Muscle of back (tissue), 11 donors: ENCODE data around the gene CLPTM1L. TPM values are rescaled to one million over a fixed set of nuclear protein-coding genes. Genes with fewer than 3 reads are reported as not detected.
"Not testable (repeated sequence)": the region's sequence is repeated elsewhere in the genome, so short reads cannot be mapped to it uniquely, and the experiment has no call there.

Experiments
- DNase-seq, 3 donors: peaks; one replicate each; pipeline versions ENCODE4 v3.0.0 to v3.0.0-alpha.2; 2013
- polyA plus RNA-seq, 10 donors: library from polyadenylated mRNA; unstranded; fragments of 120-200 nt; gene quantifications; one replicate each; pipeline ENCODE4 v1.2.1, GENCODE V29; 2013; ENCODE audit not compliant: insufficient read length in 10 of 10

Gene CLPTM1L
- polyA plus RNA-seq, 10 donors = 48.2 to 73.3 (median 56.0) TPM

DNA sequence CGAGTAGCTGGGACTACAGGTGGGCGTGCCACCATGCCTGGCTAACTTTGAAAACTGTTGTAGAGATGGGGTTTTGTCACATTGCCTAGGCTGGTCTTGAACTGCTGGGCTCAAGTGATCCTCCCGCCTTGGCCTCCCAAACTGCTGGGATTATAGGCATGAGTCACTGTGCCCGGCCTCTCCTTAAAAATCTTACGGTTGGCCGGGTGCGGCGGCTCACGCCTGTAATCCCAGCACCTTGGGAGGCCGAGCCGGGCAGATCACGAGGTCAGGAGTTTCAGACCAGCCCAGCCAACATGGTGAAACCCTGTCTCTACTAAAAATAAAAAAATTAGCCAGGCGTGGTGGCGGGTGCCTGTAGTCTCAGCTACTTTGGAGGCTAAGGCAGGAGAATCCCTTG lies 2.2 kb downstream of the CLPTM1L start:
- DNase-seq = not testable (repeated sequence)

DNA sequence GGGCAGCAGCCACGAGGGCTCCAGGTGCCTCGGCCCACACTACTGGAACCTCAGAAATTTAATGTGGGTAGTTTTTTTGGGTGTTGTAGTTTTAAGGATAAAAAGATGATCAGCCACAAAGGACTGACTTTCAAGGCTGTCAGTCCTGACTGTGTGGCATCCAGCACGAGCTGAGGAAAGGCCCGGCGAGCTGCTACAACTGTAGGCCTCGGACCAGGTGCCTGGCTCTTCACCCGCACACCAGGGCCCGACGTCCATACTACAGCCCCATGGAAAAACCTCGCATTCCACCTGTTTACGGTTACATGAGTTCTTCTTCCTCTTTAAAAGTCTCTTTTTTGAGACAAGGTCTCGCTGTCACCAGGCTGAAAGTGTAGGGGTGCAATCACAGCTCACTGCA lies 2.6 kb downstream of the CLPTM1L start:
- DNase-seq = no peak

DNA sequence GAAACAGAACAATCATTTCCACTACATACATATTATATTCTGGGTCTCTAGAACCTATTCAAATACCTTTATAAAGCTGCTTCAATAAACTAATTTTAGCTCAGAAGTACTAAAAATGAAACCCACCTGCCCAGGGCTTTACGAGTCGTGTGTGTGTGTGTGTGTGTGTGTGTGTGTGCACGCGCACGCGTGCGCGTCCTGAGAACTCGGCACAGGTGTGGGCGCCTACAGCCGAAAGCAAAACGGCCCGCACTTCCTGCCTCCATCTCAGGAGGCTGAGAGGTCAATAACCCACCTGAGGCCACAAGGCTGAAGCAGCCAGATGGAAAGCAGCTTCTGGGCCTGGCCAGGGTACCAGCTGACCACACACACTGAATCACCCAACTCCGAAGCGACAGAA lies 3.0 kb downstream of the CLPTM1L start:
- DNase-seq = no peak

DNA sequence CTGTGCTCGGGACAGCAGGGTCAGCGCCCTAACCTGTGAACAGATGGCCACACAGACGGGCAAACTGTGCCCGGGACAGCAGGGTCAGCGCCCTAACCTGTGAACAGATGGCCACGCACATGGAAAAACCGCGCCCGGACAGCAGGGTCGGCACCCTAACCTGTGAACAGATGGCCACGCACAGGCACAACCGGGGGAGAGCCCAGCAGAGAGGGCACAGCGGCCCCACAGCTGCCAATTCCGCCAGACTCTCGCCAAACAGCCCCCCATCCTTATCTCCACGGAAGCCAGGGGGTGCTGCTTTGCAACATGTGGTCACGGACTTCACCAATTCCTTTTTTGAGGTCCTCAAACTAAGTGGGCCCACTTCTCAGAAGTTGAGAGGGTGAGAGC lies 5.1 kb downstream of the CLPTM1L start:
- DNase-seq = not testable (repeated sequence)

DNA sequence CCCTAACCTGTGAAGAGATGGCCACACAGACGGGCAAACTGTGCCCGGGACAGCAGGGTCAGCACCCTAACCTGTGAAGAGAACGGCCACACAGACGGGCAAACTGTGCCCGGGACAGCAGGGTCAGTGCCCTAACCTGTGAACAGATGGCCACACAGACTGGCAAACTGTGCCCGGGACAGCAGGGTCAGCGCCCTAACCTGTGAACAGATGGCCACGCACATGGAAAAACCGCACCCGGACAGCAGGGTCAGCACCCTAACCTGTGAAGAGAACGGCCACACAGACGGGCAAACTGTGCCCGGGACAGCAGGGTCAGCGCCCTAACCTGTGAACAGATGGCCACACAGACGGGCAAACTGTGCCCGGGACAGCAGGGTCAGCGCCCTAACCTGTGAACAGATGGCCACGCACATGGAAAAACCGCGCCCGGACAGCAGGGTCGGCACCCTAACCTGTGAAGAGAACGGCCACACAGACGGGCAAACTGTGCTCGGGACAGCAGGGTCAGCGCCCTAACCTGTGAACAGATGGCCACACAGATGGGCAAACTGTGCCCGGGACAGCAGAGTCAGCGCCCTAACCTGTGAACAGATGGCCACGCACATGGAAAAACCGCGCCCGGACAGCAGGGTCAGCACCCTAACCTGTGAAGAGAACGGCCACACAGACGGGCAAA lies 5.6 kb downstream of the CLPTM1L start:
- not testable (repeated sequence) for DNase-seq

DNA sequence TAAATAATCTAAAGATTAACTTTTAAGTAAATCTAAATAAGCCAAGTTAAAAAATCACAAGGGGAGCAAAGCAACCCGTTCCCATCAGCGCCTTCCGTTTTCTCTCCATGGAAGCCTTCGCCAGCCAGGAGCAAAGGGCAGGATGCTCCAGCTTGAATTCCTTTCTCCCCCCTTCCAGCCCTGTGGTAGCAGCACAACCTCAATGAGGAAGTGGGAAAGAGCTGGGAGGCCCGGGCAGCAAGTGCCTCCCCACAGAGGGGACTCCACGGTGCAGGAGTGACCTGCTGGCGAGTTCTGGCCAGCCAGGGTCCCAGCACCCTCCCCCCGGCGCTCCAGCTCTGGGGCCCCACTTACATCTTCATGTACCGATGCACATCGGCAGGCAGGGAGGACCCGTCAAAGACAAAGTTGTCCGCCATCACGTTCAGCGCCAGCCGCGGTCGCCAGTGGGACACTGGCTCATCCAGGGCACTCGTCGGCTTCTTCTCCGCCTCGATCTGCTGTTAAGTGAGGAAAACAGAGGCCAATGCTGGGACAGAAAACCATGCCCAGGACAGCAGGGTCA lies 6.3 kb downstream of the CLPTM1L start:
- no peak for DNase-seq

DNA sequence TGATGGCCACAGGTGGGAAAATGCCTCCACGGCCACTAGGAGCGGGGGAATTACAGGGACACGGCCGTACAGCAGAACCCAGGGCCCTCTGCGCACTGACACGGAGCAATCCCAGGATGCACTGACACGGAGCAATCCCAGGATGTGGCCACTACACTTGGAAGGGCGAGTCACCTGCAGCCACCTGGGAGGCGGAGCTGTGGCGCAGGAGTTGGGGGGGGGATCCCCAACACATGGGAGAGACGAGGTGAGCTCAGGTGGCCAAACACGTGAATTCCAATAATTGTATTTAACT lies 6.8 kb downstream of the CLPTM1L start:
- DNase-seq = no peak

DNA sequence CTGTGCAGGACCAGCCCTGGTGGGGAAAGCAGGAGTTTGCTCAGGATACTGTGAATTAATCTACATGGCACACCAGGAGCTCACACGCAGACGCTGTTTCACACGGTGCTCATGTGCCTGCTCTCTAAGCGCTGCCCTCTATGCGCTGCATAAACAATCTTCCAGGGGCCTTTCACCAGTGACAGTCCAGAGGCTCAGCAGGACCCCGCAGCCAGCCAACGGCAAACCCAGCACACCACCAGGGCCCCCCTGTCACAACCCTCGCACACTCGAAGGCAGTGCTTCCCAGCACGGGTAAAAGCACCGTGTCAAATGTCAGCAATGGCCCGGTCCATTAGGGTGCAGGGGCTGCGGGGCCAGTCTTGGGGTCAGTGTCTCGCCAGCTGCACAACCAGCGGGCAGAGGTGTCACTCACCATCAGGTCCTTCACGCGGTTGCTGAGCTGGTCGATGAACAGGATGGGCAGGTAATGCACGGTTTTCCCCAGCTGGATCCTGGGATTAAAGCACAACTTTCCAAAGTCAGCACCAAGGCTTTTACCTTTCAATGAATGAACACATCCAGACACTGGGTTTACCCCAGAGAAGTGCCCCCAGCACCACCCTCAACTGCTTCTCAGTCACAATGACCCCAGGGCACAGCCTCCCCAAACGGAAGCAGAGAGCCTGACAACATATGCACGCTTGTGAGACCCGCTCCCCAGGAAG lies 7.3 kb downstream of the CLPTM1L start:
- DNase-seq = no peak

DNA sequence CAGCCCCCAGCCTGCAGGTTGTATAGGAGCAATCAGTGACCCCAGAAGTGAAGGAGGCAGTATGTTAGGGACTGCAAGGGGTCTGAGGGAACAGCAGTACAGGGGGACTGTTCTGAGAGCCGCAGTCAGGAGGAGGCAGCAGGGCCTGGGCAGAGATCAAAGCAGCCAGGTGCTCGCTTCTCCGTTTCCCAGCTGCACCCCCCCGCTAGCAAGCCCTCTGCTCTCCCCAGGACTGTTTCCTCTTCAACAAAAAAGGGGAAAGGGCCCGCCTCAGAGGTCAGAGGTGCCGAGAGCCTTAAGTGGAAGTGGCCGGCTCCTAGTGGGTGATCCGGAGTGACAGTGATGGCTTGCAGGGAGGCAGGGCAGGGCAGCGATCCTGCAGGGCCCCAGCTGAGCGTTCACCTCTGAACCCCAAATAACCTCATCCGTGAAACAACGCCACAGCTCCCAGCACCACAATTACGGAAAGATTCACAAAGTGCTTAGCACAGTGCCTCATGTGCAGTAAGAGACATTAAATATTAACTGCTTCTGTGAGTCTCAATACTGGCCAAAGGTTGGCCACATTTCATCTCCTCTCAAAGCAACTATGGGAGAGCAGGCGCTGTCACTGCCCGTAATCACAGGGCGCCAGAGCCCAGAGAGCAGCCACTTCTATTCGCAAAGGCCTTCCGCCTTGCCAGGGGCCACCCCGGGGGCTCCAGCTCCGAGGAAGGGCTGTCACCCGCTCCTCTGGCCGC lies 8.0 kb downstream of the CLPTM1L start:
- no peak for DNase-seq

DNA sequence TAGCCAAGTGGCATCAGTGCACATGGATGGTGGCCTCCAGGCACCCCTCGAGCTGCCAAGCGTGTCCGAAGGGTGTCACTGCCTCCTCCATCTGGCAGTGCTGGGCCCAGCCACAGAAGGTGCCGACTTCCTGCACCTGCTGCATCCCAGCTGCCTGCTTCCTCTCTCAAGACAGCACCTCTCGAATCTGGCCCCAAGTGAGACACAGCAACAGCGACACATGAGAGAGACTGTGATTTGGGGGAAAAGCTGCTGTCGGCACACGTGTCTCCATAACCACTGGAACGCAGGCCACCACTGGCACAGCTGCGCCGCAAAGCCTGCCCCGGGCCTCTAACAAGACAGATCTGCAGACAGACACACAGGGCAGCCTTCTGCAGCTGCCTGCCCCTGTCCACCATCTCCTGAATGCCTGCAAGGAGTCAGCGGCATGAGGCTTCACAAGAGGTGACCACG lies 8.8 kb downstream of the CLPTM1L start:
- no peak for DNase-seq

DNA sequence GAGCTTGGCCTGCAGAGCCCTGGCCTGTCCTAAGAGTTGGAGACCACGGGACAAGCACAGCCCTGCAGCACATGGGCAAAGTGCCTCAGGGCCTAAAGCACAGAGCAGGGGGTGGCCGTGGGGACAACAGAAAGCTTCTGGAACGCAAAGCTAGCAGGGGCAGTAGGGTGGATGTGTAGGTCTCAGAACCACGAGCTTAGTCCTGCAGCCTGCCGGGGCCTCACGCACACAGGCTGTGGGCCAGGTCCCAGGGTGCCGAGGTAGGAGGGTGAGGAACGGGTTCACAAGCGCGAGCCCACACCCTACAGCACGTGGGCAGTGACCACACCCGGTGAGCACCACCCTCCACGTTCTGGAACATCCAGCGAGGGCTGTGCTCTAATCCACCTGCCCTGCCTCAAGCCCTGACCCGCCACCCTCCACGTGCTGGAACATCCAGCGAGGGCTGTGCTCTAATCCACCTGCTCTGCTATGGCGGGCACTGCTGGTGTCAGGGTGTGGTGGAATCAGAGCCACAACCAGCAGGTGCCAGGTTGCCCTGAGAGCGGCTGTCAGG lies 9.3 kb downstream of the CLPTM1L start:
- DNase-seq = no peak

DNA sequence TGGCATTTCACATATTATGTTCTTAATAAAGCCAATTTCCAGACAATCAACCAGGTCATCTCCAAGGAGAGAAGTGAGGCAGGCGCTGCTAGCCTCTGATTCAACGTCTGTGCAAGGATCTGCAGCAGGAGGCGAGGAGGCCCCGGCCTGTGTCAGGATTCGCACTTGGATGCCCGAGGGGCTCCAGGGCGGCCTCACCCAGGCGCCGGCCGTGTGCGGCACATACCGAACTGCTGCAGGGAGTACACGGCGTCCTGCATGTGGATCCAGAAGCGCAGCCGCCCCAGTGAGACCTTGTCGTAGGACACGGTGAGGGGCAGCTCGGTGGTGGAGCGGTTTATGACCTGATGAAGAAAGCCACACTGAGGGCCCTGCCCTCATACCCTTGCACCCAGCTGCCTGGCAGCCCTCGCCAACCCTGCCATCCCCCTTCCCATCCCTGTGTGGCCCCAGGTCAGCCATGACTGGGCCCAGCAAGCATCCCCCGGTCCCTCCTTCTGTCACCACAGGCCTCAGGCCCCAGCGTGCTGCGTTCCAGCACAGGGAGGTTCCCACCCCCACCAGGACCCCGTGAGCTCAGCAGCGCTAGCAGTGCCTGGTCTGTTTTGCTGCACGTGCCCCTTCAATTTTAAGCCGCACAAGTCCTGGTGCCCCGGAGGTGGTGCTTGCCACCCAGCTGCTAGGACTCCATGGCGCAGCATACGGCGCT lies 9.9 kb downstream of the CLPTM1L start:
- no peak for DNase-seq

DNA sequence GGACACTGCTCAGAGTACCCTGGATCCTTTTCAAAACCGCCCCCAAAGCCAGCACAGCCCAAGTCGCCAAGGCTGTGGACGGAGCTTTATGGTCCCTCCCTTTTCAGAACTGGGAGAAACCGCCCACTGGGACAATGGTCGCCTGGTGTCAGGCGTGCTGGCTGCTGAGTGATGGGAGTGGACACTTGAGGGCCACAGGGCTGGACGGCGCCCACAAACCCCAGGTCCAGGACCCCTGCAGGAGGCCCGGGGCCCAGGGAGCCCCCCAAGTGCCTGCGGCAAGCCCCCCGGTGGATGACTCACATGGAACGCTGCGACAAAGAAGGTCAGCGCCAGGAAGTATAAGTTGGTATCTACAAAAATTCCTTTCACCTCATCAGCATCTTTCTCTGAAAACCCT lies 10.9 kb downstream of the CLPTM1L start:
- no peak for DNase-seq

DNA sequence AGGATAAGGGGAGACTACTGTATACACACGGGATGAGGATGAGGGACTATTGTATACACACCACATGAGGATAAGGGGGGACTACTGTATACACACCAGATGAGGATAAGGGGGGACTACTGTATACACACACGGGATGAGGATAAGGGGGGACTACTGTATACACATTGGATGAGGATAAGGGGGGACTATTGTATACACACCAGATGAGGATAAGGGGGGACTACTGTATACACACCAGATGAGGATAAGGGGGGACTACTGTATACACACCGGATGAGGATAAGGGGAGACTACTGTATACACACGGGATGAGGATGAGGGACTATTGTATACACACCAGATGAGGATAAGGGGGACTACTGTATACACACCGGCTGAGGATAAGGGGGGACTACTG lies 11.6 kb downstream of the CLPTM1L start:
- DNase-seq = not testable (repeated sequence)

DNA sequence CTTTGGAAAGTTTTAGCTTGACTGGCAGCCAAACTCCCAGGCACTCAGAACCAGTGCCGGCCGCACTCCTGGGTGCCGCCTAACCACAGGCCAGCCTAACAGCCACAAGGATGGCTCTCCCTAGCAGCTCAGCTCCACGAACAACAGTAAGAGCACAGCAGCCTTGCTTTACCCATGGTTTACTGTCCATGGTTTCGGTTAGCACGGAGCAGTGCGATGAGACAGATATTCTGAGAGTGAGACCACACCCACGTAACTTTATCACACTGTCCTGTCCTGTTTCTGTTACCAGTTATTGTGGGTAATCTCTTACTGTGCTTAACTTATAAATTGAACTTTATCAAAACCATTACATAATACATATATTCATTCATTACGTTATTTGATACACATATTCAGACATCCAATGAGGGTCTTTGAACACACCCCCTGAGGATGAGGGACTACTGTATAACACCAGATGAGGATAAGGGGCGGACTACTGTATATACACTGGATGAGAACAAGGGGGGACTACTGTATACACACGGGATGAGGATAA lies 12.4 kb downstream of the CLPTM1L start:
- DNase-seq = no peak

DNA sequence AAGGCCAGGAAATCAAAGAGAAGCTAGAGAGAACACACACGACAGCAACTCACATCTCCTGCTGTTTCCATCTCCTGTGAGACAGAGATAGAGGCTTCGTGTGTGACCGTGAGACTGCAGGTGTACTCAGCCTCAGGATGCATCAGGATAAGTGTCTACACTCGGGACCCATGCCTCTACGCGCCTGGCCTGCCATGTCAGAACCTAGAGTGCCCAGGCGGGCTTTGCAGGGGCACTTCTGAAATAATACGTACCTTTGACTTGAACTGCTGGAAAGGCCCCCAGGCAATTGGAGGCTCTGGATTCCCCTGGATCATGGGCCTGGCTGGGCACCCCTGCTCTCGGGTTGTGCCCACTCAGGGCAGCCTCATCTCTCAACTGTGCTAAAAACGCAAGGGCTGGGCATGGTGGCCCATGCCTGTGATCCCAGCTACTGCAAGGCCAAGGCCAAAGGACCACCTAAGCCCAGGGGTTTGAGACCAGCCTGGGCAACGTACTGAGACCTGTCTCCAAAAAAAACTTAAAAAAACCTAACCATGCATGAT lies 13.0 kb downstream of the CLPTM1L start:
- DNase-seq = no peak

DNA sequence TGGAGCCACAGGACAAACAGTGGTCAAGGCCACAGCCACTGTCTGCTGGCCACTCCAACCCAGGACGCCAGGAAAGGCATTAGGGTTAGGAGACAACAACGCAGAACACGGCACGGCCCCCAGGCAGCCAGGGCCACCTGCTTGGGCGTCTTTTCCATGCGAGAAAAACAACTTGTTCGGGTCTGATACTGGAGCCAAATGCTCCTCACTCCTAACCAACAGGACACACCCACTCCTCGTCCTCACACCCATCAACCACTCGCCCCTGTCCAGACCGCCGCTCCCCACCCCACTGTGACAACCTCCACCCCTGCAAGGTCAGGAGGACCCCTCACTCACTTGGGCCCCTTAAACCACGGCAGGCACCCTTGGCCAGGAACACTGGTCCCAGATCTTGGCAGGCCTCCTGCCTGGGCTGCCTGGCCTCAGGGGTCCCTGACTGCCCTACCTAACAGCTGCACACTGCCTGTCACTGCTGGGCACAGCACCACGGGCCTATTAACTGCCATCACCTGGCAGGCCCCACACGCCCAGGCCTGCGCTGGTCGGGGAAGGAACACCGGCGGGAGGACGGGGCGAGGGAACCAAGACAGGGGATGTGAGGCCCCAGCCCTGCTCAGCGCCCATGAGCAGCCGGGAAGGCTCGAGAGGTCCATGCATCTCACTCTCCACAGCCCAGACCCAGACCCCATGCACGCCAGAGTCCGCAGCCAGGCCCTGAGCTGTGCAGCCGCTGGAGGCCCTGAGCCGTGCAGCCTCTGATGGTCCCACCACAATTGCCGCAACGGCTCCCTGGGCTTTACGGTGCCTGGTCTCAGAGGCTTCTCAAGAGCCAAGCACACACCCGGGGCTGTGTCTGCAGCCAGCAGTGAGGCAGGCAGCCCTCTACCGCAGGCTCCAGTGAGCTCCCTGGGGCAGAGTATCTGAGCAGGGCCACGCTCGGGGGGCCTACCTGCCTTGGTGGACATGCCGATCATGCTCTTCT lies 13.8 kb downstream of the CLPTM1L start:
- DNase-seq = peak in 1 of 3 donors; percentile 23

DNA sequence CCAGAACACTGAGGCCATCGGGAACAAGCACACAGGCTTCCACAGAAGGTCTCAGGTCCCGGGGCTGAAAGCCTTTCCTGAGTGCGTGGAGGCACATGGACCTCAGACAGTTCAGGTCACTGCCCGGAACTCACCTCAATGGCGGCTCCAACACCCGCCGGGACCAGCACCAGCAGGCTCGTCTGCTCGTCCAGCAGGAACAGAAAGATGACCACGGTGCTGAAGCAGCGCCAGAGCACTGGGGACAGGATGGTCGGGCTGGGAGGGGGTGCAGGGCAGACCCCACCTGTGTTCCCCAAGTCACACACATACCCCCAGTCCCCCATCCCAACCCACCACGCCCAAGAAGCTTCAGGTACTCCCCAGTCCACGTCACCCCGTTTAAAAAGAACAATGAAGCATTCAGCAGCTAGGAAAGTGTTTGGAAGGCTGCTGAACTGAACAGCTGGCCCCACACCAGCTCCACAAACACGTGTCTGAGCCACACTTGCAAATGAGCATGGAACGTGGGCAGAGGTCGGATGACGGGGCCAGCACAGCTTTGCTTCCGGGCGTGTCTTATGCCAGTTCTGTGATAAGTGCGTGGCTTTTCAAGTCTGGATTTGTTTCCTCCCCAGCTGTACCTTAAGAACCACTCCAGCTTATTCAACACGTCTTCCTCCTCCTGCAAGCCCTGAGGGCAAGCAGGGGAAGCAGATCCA lies 14.6 kb downstream of the CLPTM1L start:
- no peak for DNase-seq

DNA sequence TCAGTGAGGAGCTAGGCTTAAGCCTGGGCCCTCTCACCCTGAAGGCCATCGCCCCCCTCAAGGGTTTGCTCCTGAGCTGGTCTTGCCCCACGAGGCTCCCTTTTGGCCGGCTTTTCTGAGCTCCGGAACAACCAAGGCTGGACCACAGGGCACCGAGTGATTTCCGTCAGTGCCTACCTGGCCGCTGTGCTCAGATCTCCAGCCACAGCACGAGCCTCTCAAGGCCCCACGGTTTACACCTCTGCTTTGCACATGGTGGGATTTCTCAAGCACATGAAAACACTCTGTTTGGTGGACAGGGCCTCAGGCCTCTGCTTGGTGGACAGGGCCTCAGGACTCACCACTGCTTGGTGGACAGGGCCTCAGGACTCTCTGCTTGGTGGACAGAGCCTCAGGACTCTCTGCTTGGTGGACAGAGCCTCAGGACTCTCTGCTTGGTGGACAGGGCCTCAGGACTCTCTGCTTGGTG lies 15.8 kb downstream of the CLPTM1L start:
- DNase-seq = no peak
